ENCODE results near the gene RSPH6A.

DNA sequence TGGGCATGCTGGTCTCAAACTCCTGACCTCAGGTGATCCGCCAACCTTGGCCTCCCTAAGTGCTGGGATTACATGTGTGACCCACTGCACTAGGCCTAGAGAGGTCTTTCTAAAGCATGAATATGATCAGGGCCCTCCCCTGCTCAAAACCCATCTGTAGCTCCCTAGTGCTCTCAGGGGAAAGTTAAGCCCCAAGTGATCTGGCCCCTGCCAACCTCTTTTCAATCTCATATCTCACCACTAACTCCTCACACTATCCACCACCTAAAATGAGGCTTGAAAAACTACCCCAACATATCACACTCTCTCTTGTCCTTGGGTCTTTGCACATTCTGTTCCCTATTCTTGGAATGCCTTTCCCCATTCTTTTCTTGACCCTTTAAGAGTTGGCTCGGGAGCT is 20.5 kb downstream of the RSPH6A start:
- TF ChIP-seq, protein P1, sequence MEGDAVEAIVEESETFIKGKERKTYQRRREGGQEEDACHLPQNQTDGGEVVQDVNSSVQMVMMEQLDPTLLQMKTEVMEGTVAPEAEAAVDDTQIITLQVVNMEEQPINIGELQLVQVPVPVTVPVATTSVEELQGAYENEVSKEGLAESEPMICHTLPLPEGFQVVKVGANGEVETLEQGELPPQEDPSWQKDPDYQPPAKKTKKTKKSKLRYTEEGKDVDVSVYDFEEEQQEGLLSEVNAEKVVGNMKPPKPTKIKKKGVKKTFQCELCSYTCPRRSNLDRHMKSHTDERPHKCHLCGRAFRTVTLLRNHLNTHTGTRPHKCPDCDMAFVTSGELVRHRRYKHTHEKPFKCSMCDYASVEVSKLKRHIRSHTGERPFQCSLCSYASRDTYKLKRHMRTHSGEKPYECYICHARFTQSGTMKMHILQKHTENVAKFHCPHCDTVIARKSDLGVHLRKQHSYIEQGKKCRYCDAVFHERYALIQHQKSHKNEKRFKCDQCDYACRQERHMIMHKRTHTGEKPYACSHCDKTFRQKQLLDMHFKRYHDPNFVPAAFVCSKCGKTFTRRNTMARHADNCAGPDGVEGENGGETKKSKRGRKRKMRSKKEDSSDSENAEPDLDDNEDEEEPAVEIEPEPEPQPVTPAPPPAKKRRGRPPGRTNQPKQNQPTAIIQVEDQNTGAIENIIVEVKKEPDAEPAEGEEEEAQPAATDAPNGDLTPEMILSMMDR (conservative IDR thresholded peaks at IDR 0.05), result no peak
- no peak for TF ChIP-seq EZH2 (IDR thresholded peaks at IDR 0.05; ENCODE audit: low read depth)

All from PC-9 (cell line).